Endodermal cell (in vitro differentiated cells): ENCODE data around the gene HOXC11. TPM values are rescaled to one million over a fixed set of nuclear protein-coding genes. Genes with fewer than 3 reads are reported as not detected.

ENCODE experiments used
- DNase-seq: peaks from one replicate; pipeline ENCODE4 v3.0.0-alpha.2; 2017
- H3K27ac ChIP-seq: 2 replicates; pipeline ENCODE4 v1.5.1; 2013; ENCODE audit warnings: mild to moderate bottlenecking, low read depth, low read length, moderate library complexity
- H3K27me3 ChIP-seq: 2 replicates; pipeline ENCODE4 v1.6.1; 2013; ENCODE audit warnings: mild to moderate bottlenecking, low read length, moderate library complexity; ENCODE audit not compliant: insufficient read depth, control insufficient read depth, poor library complexity, severe bottlenecking
- H3K36me3 ChIP-seq: 2 replicates; pipeline ENCODE4 v1.7.0; 2013; ENCODE audit warnings: mild to moderate bottlenecking, low read length, moderate library complexity; ENCODE audit not compliant: control insufficient read depth, insufficient read depth
- H3K4me1 ChIP-seq: one replicate; pipeline ENCODE4 v1.7.0; 2013; ENCODE audit warnings: low read length; ENCODE audit not compliant: control insufficient read depth, insufficient read depth
- H3K4me3 ChIP-seq: 2 replicates; pipeline ENCODE4 v1.5.1; 2013; ENCODE audit warnings: mild to moderate bottlenecking, low read length, moderate library complexity
- H3K9ac ChIP-seq: 2 replicates; pipeline ENCODE4 v1.6.1; 2013; ENCODE audit warnings: mild to moderate bottlenecking, low read length, moderate library complexity; ENCODE audit not compliant: poor library complexity, severe bottlenecking; ENCODE audit errors: extremely low read depth
- H3K9me3 ChIP-seq: 2 replicates; pipeline ENCODE4 v1.6.1; 2013; ENCODE audit warnings: mild to moderate bottlenecking, low read length, moderate library complexity; ENCODE audit not compliant: control insufficient read depth
- H3K27ac Mint-ChIP-seq: 2 replicates; pipeline ENCODE4 v1.8.0; 2020; ENCODE audit warnings: mixed read lengths
- H3K27me3 Mint-ChIP-seq: 2 replicates; pipeline ENCODE4 v1.8.0; 2021; ENCODE audit warnings: mild to moderate bottlenecking, mixed read lengths; ENCODE audit not compliant: insufficient read depth
- H3K36me3 Mint-ChIP-seq: 2 replicates; pipeline ENCODE4 v1.8.0; 2020; ENCODE audit warnings: low read depth, mixed read lengths
- H3K4me1 Mint-ChIP-seq: 2 replicates; pipeline ENCODE4 v1.8.0; 2020; ENCODE audit warnings: mixed read lengths
- H3K4me3 Mint-ChIP-seq: 2 replicates; pipeline ENCODE4 v1.8.0; 2020; ENCODE audit warnings: mild to moderate bottlenecking, moderate library complexity, mixed read lengths
- H3K9me3 Mint-ChIP-seq: 2 replicates; pipeline ENCODE4 v1.8.0; 2020; ENCODE audit warnings: mild to moderate bottlenecking, mixed read lengths
- CTCF ChIP-seq: fragments of 200-600 bp; sonication (generic); conservative IDR thresholded peaks from 2 replicates; pipeline ENCODE4 v1.5.0; 2021; ENCODE audit warnings: antibody characterized with exemption, mild to moderate bottlenecking
- WGBS, 2 experiments: methylation state at CpG; one replicate each; pipeline versions ENCODE4 v1.1.5 to v1.1.7; 2013; ENCODE audit warnings: missing lambda C conversion rate in 2 of 2, mixed read lengths in 1 of 2; ENCODE audit not compliant: insufficient coverage in 1 of 2, insufficient read length in 1 of 2; 5-methylcytosine and 5-hydroxymethylcytosine counted together
- total RNA-seq, 2 donors: library from RNA; stranded (reverse); fragmentation: NEBNext Ultra II Directional in 1 of 2; extraction: Animal tissue kit (Norgen Biotek cat#: 25700) in 1 of 2; gene quantifications; 2 replicates in 1 of 2; 3 replicates in 1 of 2; pipeline ENCODE4 v1.2.1, GENCODE V29; 2021

The HOXC11 gene
- total RNA-seq, 2 donors from 2014 or later: not detected

- Histone ChIP-seq H3K4me3 (no peak overlapping the region), H3K9ac (no peak overlapping the region), H3K9me3 (peaks cover 8% of the 10 kb centered on the region), H3K4me1 (no peaks in the 10 kb centered on the region), H3K36me3 (no peaks in the 10 kb centered on the region), H3K27me3 (peaks cover 100% of the 10 kb centered on the region), H3K27ac (no peak overlapping the region)
- Mint-ChIP-seq H3K27me3 (peaks cover 100% of the 10 kb centered on the region), H3K27ac (no peak overlapping the region), H3K36me3 (no peaks in the 10 kb centered on the region), H3K4me1 (no peaks in the 10 kb centered on the region), H3K9me3 (peaks cover 16% of the 10 kb centered on the region), H3K4me3 (no peak overlapping the region)
- no peak for DNase-seq
- 21 to 29% methylated on average over 1 to 4 of the region's 4 CpGs for WGBS, 2 experiments
- no peak for TF ChIP-seq CTCF
Measured at GRCh38 chr12:53987787-53988230, 14.9 kb downstream of the HOXC11 start.

- H3K27ac ChIP-seq: no peak overlapping the region
- no peaks in the 10 kb centered on the region for H3K4me1 ChIP-seq
- peaks cover 100% of the 10 kb centered on the region for H3K27me3 Mint-ChIP-seq
- no peak overlapping the region for H3K4me3 ChIP-seq
- no peaks in the 10 kb centered on the region for H3K4me1 Mint-ChIP-seq
- H3K27me3 ChIP-seq: peaks cover 100% of the 10 kb centered on the region
- H3K36me3 ChIP-seq: no peaks in the 10 kb centered on the region
- H3K9me3 ChIP-seq: peaks cover 8% of the 10 kb centered on the region
- no peak for TF ChIP-seq CTCF
- H3K9me3 Mint-ChIP-seq: peaks cover 11% of the 10 kb centered on the region
- H3K9ac ChIP-seq: no peak overlapping the region
- no peaks in the 10 kb centered on the region for H3K36me3 Mint-ChIP-seq
- 12 to 14% methylated on average over 1 to 5 of the region's 5 CpGs for WGBS, 2 experiments
- H3K27ac Mint-ChIP-seq: no peak overlapping the region
- DNase-seq: no peak
- no peak overlapping the region for H3K4me3 Mint-ChIP-seq
Measured at GRCh38 chr12:53988541-53989226, 15.8 kb downstream of the HOXC11 start.

GRCh38 chr12:53989227-53990113 is 16.5 kb downstream of the HOXC11 start:
- peak; percentile 63 for TF ChIP-seq CTCF
- Histone ChIP-seq H3K9ac (no peak overlapping the region), H3K4me3 (no peak overlapping the region), H3K27me3 (peaks cover 100% of the 10 kb centered on the region), H3K36me3 (no peaks in the 10 kb centered on the region), H3K9me3 (peaks cover 8% of the 10 kb centered on the region), H3K27ac (no peak overlapping the region), H3K4me1 (no peaks in the 10 kb centered on the region)
- no peaks in the 10 kb centered on the region for H3K4me1 Mint-ChIP-seq
- H3K36me3 Mint-ChIP-seq: no peaks in the 10 kb centered on the region
- H3K27ac Mint-ChIP-seq: no peak overlapping the region
- peaks cover 100% of the 10 kb centered on the region for H3K27me3 Mint-ChIP-seq
- no peak overlapping the region for H3K4me3 Mint-ChIP-seq
- DNase-seq: no peak
- 17 to 20% methylated on average over 20 to 27 of the region's 28 CpGs for WGBS, 2 experiments
- peaks cover 11% of the 10 kb centered on the region for H3K9me3 Mint-ChIP-seq
